PC-3 (cell line): Measurements from ENCODE around the gene CABLES1. TPM values are rescaled to one million over a fixed set of nuclear protein-coding genes. Genes with fewer than 3 reads are reported as not detected.
A peak's percentile ranks its signal among the peaks of the same experiment; 100 is the strongest.

Source experiments
- ATAC-seq: fragments of 200-7000 bp; cut with Tn5 transposase; 2 replicates; pipeline ENCODE4 v1.9.1; 2020; ENCODE audit warnings: mild to moderate bottlenecking, moderate library complexity
- BruUV-seq: library from RNA; stranded (reverse); fragments of 400-500 nt; replicated peaks from 2 replicates; lab custom pipeline; 2021; lab: Mats Ljungman, UMichigan
- CTCF ChIA-PET: fragments of 300-600 bp; sonication (Branson Sonifier 250); formaldehyde crosslinking; loops from one replicate; lab custom pipeline; 2022; ENCODE audit warnings: antibody characterized with exemption; lab: Charles Lee
- POLR2A ChIA-PET: fragments of 300-600 bp; sonication (Branson Sonifier 250); formaldehyde crosslinking; loops from one replicate; lab custom pipeline; 2022; ENCODE audit warnings: antibody characterized with exemption; ENCODE audit not compliant: unreplicated experiment; lab: Charles Lee
- DNase-seq: peaks from one replicate; pipeline ENCODE4 v3.0.0-alpha.2; 2015
- H2AFZ ChIP-seq: fragments of 300-600 bp; sonication (generic); 2 replicates; pipeline ENCODE4 v1.6.0; 2016; ENCODE audit warnings: antibody characterized with exemption, low read length
- H3F3A ChIP-seq: fragments of 300-600 bp; sonication (generic); one replicate; pipeline ENCODE4 v1.6.0; 2017; ENCODE audit warnings: antibody characterized with exemption, low read length, control low read depth, mild to moderate bottlenecking; ENCODE audit not compliant: unreplicated experiment
- H3K27ac ChIP-seq: fragments of 300-600 bp; sonication (generic); 2 replicates; pipeline ENCODE4 v1.5.1; 2016; ENCODE audit warnings: mild to moderate bottlenecking, low read length
- H3K27me3 ChIP-seq: fragments of 300-600 bp; sonication (generic); 2 replicates; pipeline ENCODE4 v1.6.1; 2016; ENCODE audit warnings: low read length, mixed read lengths
- H3K36me3 ChIP-seq: fragments of 300-600 bp; sonication (generic); 2 replicates; pipeline ENCODE4 v1.6.1; 2016; ENCODE audit warnings: low read depth, mixed run types, low read length, mixed read lengths
- H3K4me1 ChIP-seq: fragments of 300-600 bp; sonication (generic); 2 replicates; pipeline ENCODE4 v1.5.1; 2016; ENCODE audit warnings: low read length; ENCODE audit not compliant: insufficient read depth
- H3K4me2 ChIP-seq: fragments of 300-600 bp; sonication (generic); 2 replicates; pipeline ENCODE4 v1.6.0; 2016; ENCODE audit warnings: low read length
- H3K4me3 ChIP-seq: fragments of 300-600 bp; sonication (generic); 2 replicates; pipeline ENCODE4 v1.5.1; 2016; ENCODE audit warnings: mild to moderate bottlenecking, low read length, mixed read lengths
- H3K79me2 ChIP-seq: fragments of 300-600 bp; sonication (generic); 2 replicates; pipeline ENCODE4 v1.6.1; 2017; ENCODE audit warnings: low read length, mixed read lengths
- H3K9ac ChIP-seq: fragments of 300-600 bp; sonication (generic); 2 replicates; pipeline ENCODE4 v1.6.0; 2016; ENCODE audit warnings: mild to moderate bottlenecking, low read length
- H3K9me2 ChIP-seq: fragments of 300-600 bp; sonication (generic); replicated peaks from 2 replicates; pipeline ENCODE4 v1.6.1; 2016; ENCODE audit warnings: mixed run types, low read length, mixed read lengths
- H3K9me3 ChIP-seq: fragments of 300-600 bp; sonication (generic); 2 replicates; pipeline ENCODE4 v1.6.1; 2016; ENCODE audit warnings: low read length, mixed read lengths
- H4K20me1 ChIP-seq: fragments of 300-600 bp; sonication (generic); 2 replicates; pipeline ENCODE4 v1.6.1; 2016; ENCODE audit warnings: low read length, mixed read lengths
- EZH2 ChIP-seq: fragments of 300-600 bp; sonication (generic); IDR thresholded peaks from one replicate; pipeline ENCODE4 v1.6.1; 2017; ENCODE audit warnings: antibody characterized with exemption, mild to moderate bottlenecking, low read length; ENCODE audit not compliant: unreplicated experiment
- EZH2phosphoT487 ChIP-seq: fragments of 300-600 bp; sonication (generic); IDR thresholded peaks from 2 replicates; pipeline ENCODE4 v1.6.1; 2018; ENCODE audit warnings: mild to moderate bottlenecking, antibody characterized with exemption, low read length, borderline replicate concordance
- intact Hi-C: fragments of 100-400 bp; cut with micrococcal nuclease; formaldehyde crosslinking; loops from 2 replicates; pipeline ENCODE4 v1.9.0; 2023
- total RNA-seq: library from RNA; depleted of rRNA; stranded (reverse); fragments of >200 nt; gene quantifications from 2 replicates; pipeline ENCODE4 v1.2.3, GENCODE V29; 2014
- TF ChIP-seq, protein P1 (sequence below): fragments of 300-600 bp; sonication (generic); conservative IDR thresholded peaks from 2 replicates; pipeline ENCODE4 v1.5.1; 2017; ENCODE audit warnings: antibody characterized with exemption, low read depth, mild to moderate bottlenecking, low read length

The CABLES1 gene
- total RNA-seq, 1 experiment from 2014 or later: 18.6 TPM

DNA sequence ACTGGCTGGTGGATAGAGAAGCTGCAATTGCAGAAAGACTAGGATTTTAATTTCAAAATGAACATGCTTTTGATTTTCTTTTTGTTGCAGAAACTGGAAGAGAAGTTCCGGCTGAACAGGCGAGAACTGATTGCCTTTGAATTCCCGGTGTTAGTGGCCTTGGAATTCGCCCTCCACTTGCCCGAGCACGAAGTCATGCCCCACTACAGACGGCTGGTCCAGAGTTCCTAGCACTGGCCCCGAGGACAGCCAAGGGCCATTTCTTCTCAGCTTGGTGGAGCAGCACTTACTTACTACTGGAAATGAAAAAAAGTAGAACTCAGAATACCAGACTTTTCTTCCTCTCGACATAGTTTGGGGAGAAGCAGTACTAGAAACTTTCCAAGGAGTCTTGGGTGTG lies 121.9 kb downstream of the CABLES1 start:
- intact Hi-C loops: no loop called here
- ChIA-PET POLR2A (no interaction called here), CTCF (no interaction called here)
- no peak for ATAC-seq
- H3F3A ChIP-seq: no peaks in the 10 kb centered on the region
- no peaks in the 10 kb centered on the region for H4K20me1 ChIP-seq
- TF ChIP-seq EZH2phosphoT487 (no peak), EZH2 (no peak)
- TF ChIP-seq, protein P1, sequence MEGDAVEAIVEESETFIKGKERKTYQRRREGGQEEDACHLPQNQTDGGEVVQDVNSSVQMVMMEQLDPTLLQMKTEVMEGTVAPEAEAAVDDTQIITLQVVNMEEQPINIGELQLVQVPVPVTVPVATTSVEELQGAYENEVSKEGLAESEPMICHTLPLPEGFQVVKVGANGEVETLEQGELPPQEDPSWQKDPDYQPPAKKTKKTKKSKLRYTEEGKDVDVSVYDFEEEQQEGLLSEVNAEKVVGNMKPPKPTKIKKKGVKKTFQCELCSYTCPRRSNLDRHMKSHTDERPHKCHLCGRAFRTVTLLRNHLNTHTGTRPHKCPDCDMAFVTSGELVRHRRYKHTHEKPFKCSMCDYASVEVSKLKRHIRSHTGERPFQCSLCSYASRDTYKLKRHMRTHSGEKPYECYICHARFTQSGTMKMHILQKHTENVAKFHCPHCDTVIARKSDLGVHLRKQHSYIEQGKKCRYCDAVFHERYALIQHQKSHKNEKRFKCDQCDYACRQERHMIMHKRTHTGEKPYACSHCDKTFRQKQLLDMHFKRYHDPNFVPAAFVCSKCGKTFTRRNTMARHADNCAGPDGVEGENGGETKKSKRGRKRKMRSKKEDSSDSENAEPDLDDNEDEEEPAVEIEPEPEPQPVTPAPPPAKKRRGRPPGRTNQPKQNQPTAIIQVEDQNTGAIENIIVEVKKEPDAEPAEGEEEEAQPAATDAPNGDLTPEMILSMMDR: no peak
- no peak overlapping the region for H3K4me3 ChIP-seq
- no peak overlapping the region for H3K9ac ChIP-seq
- H3K27ac ChIP-seq: no peak overlapping the region
- H3K4me1 ChIP-seq: peaks cover 42% of the 10 kb centered on the region
- no peak overlapping the region for H2AFZ ChIP-seq
- H3K27me3 ChIP-seq: no peaks in the 10 kb centered on the region
- H3K36me3 ChIP-seq: no peaks in the 10 kb centered on the region; the same call in 1 of the 2 replicates
- H3K79me2 ChIP-seq: no peaks in the 10 kb centered on the region
- no peaks in the 10 kb centered on the region for H3K9me3 ChIP-seq
- no TSS peak for BruUV-seq
- no peak overlapping the region for H3K4me2 ChIP-seq
- H3K9me2 ChIP-seq: no peaks in the 10 kb centered on the region
- DNase-seq: no peak

DNA sequence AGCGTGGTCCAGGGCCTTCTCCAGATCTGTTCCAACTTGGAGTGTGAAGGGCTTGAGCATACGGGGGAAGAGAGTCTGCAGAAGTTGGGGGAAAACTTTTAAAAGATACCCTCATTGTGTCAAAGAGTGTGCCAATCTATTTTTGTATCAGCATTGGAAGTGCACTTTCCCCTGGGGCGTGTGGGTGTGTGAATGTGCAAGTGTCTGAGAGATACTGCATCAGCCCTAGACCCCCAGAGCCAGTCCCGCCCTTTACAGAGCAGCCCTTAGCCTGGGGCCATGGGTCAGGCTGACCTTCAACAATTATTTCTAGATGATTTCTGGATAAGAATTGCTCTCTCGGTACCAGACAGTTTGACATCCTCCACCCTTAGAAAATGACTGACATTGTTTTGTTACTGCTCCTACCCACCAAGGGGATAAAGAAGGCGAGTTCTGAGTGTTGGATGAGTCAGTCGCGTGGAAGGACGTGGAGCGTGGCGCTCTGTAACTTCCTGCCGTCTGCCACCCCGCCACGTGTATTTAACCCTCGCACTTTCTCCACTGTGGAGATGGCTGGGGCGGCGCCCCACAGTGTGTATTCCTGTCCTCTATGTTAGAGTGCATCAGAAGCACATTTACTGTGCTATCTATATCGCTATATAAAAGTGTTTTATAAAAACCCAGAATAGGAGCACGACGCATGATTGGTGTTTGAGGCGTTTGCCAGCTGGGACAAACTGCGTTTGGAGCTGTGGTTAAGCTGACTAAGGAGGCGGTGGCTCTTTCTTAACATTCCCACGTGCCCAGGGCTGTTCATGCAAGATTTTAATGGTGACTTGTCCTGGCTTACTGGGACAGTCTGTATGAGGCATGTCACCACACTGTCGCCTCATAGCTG lies 122.6 kb downstream of the CABLES1 start:
- no peak overlapping the region for H3K4me3 ChIP-seq
- no peaks in the 10 kb centered on the region; the same call in 1 of the 2 replicates for H3K36me3 ChIP-seq
- H4K20me1 ChIP-seq: no peaks in the 10 kb centered on the region
- no peaks in the 10 kb centered on the region for H3K9me3 ChIP-seq
- no peaks in the 10 kb centered on the region for H3K79me2 ChIP-seq
- no peaks in the 10 kb centered on the region for H3F3A ChIP-seq
- no TSS peak for BruUV-seq
- no peaks in the 10 kb centered on the region for H3K9me2 ChIP-seq
- TF ChIP-seq, protein P1: no peak
- TF ChIP-seq EZH2phosphoT487 (no peak), EZH2 (no peak)
- no peaks in the 10 kb centered on the region for H3K27me3 ChIP-seq
- intact Hi-C loops: loop anchor here (2.0 kb wide), 1 partner anchor 27 kb away; no protein-coding TSS in a partner anchor
- H3K4me1 ChIP-seq: peaks cover 42% of the 10 kb centered on the region
- CTCF ChIA-PET: no interaction called here
- H2AFZ ChIP-seq: no peak overlapping the region
- H3K4me2 ChIP-seq: peak overlapping the region; percentile 73
- H3K9ac ChIP-seq: no peak overlapping the region
- ATAC-seq (no peak), DNase-seq (peak; percentile 68)
- POLR2A ChIA-PET: no interaction called here
- H3K27ac ChIP-seq: peak overlapping the region; percentile 95
